ENCODE data around the gene FBXL15.
A peak's percentile ranks its signal among the peaks of the same experiment; 100 is the strongest.

Gene FBXL15

GRCh38 chr10:102411341-102412255, 9.0 kb upstream of the FBXL15 start:
- DNase-seq (ENCODE audit: low read depth in 2 of 2): no peak

- DNase-seq (ENCODE audit: low read depth in 2 of 2): no peak
These were observed 8.3 kb upstream of the FBXL15 start for GRCh38 chr10:102412293-102412692.

GRCh38 chr10:102413053-102413705, 7.5 kb upstream of the FBXL15 start:
- DNase-seq (ENCODE audit: low read depth in 2 of 2): no peak

GRCh38 chr10:102413806-102414561, 6.7 kb upstream of the FBXL15 start:
- no peak for DNase-seq (ENCODE audit: low read depth in 2 of 2)

- no peak for DNase-seq (ENCODE audit: low read depth in 2 of 2)
These were observed 5.9 kb upstream of the FBXL15 start for GRCh38 chr10:102414749-102415148.

- no peak for DNase-seq (ENCODE audit: low read depth in 2 of 2)
These were observed 4.4 kb upstream of the FBXL15 start for GRCh38 chr10:102416283-102416682.

GRCh38 chr10:102416695-102417094, 3.9 kb upstream of the FBXL15 start:
- no peak for DNase-seq (ENCODE audit: low read depth in 2 of 2)

- no peak for DNase-seq (ENCODE audit: low read depth in 2 of 2)
These were observed 1.9 kb upstream of the FBXL15 start, which contains the start of gene PSD for GRCh38 chr10:102418622-102419268. Gene PSD, minus strand, starts transcription at chr10:102418785. Its CDS starts 1,747 bp downstream, at chr10:102417038.

GRCh38 chr10:102419269-102420180, 1.1 kb upstream of the FBXL15 start:
- peak in 1 of 2 donors; percentile 59 for DNase-seq (ENCODE audit: low read depth in 2 of 2)

GRCh38 chr10:102420181-102420713, 389 bp upstream of the FBXL15 start:
- DNase-seq (ENCODE audit: low read depth in 2 of 2): no peak

GRCh38 chr10:102421507-102421756, 796 bp downstream of the FBXL15 start:
- DNase-seq (ENCODE audit: low read depth in 2 of 2): no peak

GRCh38 chr10:102421757-102422512, 1.3 kb downstream of the FBXL15 start:
- no peak for DNase-seq (ENCODE audit: low read depth in 2 of 2)

- DNase-seq (ENCODE audit: low read depth in 2 of 2): peak in 1 of 2 donors; percentile 45
These were observed 2.0 kb downstream of the FBXL15 start for GRCh38 chr10:102422545-102423129.

- DNase-seq (ENCODE audit: low read depth in 2 of 2): no peak
These were observed 2.8 kb downstream of the FBXL15 start for GRCh38 chr10:102423372-102423968.

GRCh38 chr10:102424145-102424544, 3.5 kb downstream of the FBXL15 start:
- DNase-seq (ENCODE audit: low read depth in 2 of 2): no peak

GRCh38 chr10:102424916-102425315, 4.3 kb downstream of the FBXL15 start:
- DNase-seq (ENCODE audit: low read depth in 2 of 2): no peak

GRCh38 chr10:102425444-102425843, 4.8 kb downstream of the FBXL15 start:
- no peak for DNase-seq (ENCODE audit: low read depth in 2 of 2)

GRCh38 chr10:102426803-102427287, 6.2 kb downstream of the FBXL15 start:
- no peak for DNase-seq (ENCODE audit: low read depth in 2 of 2)

- DNase-seq (ENCODE audit: low read depth in 2 of 2): no peak
These were observed 8.8 kb downstream of the FBXL15 start for GRCh38 chr10:102429468-102429867.

Measured in stimulated activated CD4-positive, alpha-beta T cell treated with anti-CD3 and anti-CD28 coated beads, Interleukin-15, amount 100 ng/mL, for 48 hours (primary cell).